ENCODE measurements around the gene ADAMTS12.
"Not testable (repeated sequence)": the region's sequence is repeated elsewhere in the genome, so short reads cannot be mapped to it uniquely, and the experiment has no call there.

DNA sequence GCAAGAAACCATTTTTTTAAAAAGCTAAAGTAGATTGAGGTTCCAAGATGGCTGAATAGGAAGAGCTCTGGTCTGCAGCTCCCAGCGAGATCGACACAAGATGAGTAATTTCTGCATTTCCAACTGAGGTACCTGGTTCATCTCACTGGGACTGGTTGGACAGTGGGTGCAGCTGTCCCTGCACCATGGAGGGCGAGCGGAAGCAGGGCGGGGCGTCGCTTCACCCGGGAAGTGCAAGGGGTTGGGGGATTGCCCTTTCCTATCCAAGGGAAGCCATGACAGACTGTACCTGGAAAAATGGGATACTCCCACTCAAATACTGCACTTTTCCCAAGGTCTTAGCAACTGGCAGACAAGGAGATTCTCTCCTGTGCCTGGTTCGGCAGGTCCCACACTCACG, 352.0 kb downstream of the ADAMTS12 start:
- TF ChIP-seq EZH2 (IDR thresholded peaks at IDR 0.05); SRF (IDR thresholded peaks at IDR 0.05; ENCODE audit: low read depth): not testable (repeated sequence)

Data from HCT116 (cell line).